WTC11 (cell line): ENCODE results near the gene NAALADL2. TPM values are rescaled to one million over a fixed set of nuclear protein-coding genes. Genes with fewer than 3 reads are reported as not detected.

Experiments used
- ATAC-seq: fragments of 200-7000 bp; cut with Tn5 transposase; 2 replicates; pipeline ENCODE4 v1.10.0; 2021; ENCODE audit warnings: mild to moderate bottlenecking, moderate library complexity
- CTCF ChIA-PET: fragments of 300-600 bp; sonication (Branson Sonifier 250); formaldehyde crosslinking; loops from one replicate; lab custom pipeline; 2021; ENCODE audit warnings: antibody characterized with exemption; lab: Charles Lee
- POLR2A ChIA-PET: fragments of 350-600 bp; sonication (Branson Sonifier 250); formaldehyde crosslinking; loops from one replicate; lab custom pipeline; 2021; ENCODE audit warnings: antibody characterized with exemption; lab: Charles Lee
- DNase-seq: peaks from one replicate; pipeline ENCODE4 v3.0.0; 2021; ENCODE audit warnings: low spot score
- H3K27ac Mint-ChIP-seq: 2 replicates; pipeline ENCODE4 v1.8.0; 2021; ENCODE audit warnings: mixed read lengths
- H3K27me3 Mint-ChIP-seq: 2 replicates; pipeline ENCODE4 v1.8.0; 2021; ENCODE audit warnings: low read depth, mild to moderate bottlenecking, moderate library complexity, mixed read lengths
- H3K36me3 Mint-ChIP-seq: 2 replicates; pipeline ENCODE4 v1.8.0; 2021; ENCODE audit warnings: mixed read lengths
- H3K4me1 Mint-ChIP-seq: 2 replicates; pipeline ENCODE4 v1.8.0; 2022; ENCODE audit warnings: mixed read lengths
- H3K4me3 Mint-ChIP-seq: 2 replicates; pipeline ENCODE4 v1.8.0; 2021; ENCODE audit warnings: mild to moderate bottlenecking, moderate library complexity, mixed read lengths
- H3K9me3 Mint-ChIP-seq: 2 replicates; pipeline ENCODE4 v1.8.0; 2021; ENCODE audit warnings: mixed read lengths
- E2F1 ChIP-seq: sonication (generic); formaldehyde crosslinking; IDR thresholded peaks from 2 replicates; pipeline ENCODE4 v1.8.0; 2022; ENCODE audit warnings: mild to moderate bottlenecking, missing genetic modification reagents
- IRF1 ChIP-seq: sonication (generic); formaldehyde crosslinking; IDR thresholded peaks from 2 replicates; pipeline ENCODE4 v1.8.0; 2023; ENCODE audit warnings: missing genetic modification reagents
- JAZF1 ChIP-seq: fragments of 250-450 bp; sonication (Bioruptor Pico); IDR thresholded peaks from 2 replicates; pipeline ENCODE4 v1.9.0; 2021; ENCODE audit warnings: moderate library complexity, mild to moderate bottlenecking, inconsistent platforms
- NFATC4 ChIP-seq: fragments of 250-450 bp; sonication (Bioruptor Pico); IDR thresholded peaks from 2 replicates; pipeline ENCODE4 v1.9.0; 2021; ENCODE audit warnings: mild to moderate bottlenecking
- TP53 ChIP-seq: sonication (generic); formaldehyde crosslinking; IDR thresholded peaks from 2 replicates; pipeline ENCODE4 v1.8.1; 2023; ENCODE audit warnings: mild to moderate bottlenecking, missing genetic modification reagents
- ZBTB21 ChIP-seq: sonication (generic); formaldehyde crosslinking; IDR thresholded peaks from 2 replicates; pipeline ENCODE4 v1.8.1; 2023; ENCODE audit warnings: mild to moderate bottlenecking, missing genetic modification reagents, borderline replicate concordance
- ZNF219 ChIP-seq: sonication (generic); formaldehyde crosslinking; IDR thresholded peaks from 2 replicates; pipeline ENCODE4 v1.8.0; 2023; ENCODE audit warnings: missing genetic modification reagents, mild to moderate bottlenecking, borderline replicate concordance
- ZNF232 ChIP-seq: sonication (generic); formaldehyde crosslinking; IDR thresholded peaks from 2 replicates; pipeline ENCODE4 v1.8.0; 2022; ENCODE audit warnings: mild to moderate bottlenecking, missing genetic modification reagents
- ZNF263 ChIP-seq: sonication (generic); formaldehyde crosslinking; IDR thresholded peaks from 2 replicates; pipeline ENCODE4 v1.8.1; 2022; ENCODE audit warnings: low read depth, mild to moderate bottlenecking, moderate library complexity, missing genetic modification reagents
- ZNF317 ChIP-seq: sonication (generic); formaldehyde crosslinking; IDR thresholded peaks from 2 replicates; pipeline ENCODE4 v1.8.1; 2023; ENCODE audit warnings: low read depth, mild to moderate bottlenecking, moderate library complexity, missing genetic modification reagents, borderline replicate concordance
- ZNF532 ChIP-seq: fragments of 250-450 bp; sonication (Bioruptor Pico); IDR thresholded peaks from 2 replicates; pipeline ENCODE4 v1.9.0; 2021; ENCODE audit warnings: mild to moderate bottlenecking, borderline replicate concordance
- ZSCAN18 ChIP-seq: fragments of 250-450 bp; sonication (Bioruptor Pico); IDR thresholded peaks from 2 replicates; pipeline ENCODE4 v2.1.2; 2022; ENCODE audit warnings: mild to moderate bottlenecking, moderate library complexity
- total RNA-seq: library from RNA; stranded (reverse); gene quantifications from 3 replicates; pipeline ENCODE4 v1.2.3, GENCODE V29; 2021
- TF ChIP-seq, protein P1 (sequence below): fragments of 250-450 bp; sonication (Bioruptor Pico); IDR thresholded peaks from 2 replicates; pipeline ENCODE4 v1.8.0; 2021; ENCODE audit warnings: mild to moderate bottlenecking
- TF ChIP-seq, protein P2 (sequence below): fragments of 250-450 bp; sonication (Bioruptor Pico); IDR thresholded peaks from 2 replicates; pipeline ENCODE4 v1.9.0; 2021; ENCODE audit warnings: mild to moderate bottlenecking
- TF ChIP-seq, protein P3 (sequence below): sonication (generic); formaldehyde crosslinking; IDR thresholded peaks from 2 replicates; pipeline ENCODE4 v1.8.0; 2022; ENCODE audit warnings: mild to moderate bottlenecking, missing genetic modification reagents
- TF ChIP-seq, protein P4 (sequence below): fragments of 250-450 bp; sonication (Bioruptor Pico); IDR thresholded peaks from 2 replicates; pipeline ENCODE4 v1.9.0; 2021; ENCODE audit warnings: mild to moderate bottlenecking

Gene NAALADL2
- total RNA-seq, 1 experiment from 2014 or later, result 1.2 TPM

- H3K4me1 Mint-ChIP-seq, result no peaks in the 10 kb centered on the region
- TF ChIP-seq TP53, result no peak
- TF ChIP-seq, protein P1, sequence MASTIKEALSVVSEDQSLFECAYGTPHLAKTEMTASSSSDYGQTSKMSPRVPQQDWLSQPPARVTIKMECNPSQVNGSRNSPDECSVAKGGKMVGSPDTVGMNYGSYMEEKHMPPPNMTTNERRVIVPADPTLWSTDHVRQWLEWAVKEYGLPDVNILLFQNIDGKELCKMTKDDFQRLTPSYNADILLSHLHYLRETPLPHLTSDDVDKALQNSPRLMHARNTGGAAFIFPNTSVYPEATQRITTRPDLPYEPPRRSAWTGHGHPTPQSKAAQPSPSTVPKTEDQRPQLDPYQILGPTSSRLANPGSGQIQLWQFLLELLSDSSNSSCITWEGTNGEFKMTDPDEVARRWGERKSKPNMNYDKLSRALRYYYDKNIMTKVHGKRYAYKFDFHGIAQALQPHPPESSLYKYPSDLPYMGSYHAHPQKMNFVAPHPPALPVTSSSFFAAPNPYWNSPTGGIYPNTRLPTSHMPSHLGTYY (CRISPR knock-in tag), result no peak
- no peak for DNase-seq
Observed at GRCh38 chr3:175430983-175431773, 572.0 kb downstream of the NAALADL2 start.

GRCh38 chr3:175432376-175433025 is 573.4 kb downstream of the NAALADL2 start:
- H3K27ac Mint-ChIP-seq, result no peak overlapping the region
- ATAC-seq (no peak), DNase-seq (no peak)
- no peaks in the 10 kb centered on the region for H3K4me1 Mint-ChIP-seq
- no peaks in the 10 kb centered on the region for H3K36me3 Mint-ChIP-seq
- CTCF ChIA-PET, result interaction anchor here (1.1 kb wide), 1 partner anchor 10 kb away, joined by 3 read pairs; no protein-coding TSS in a partner anchor
- H3K4me3 Mint-ChIP-seq, result no peak overlapping the region
- no peaks in the 10 kb centered on the region for H3K27me3 Mint-ChIP-seq
- H3K9me3 Mint-ChIP-seq, result no peaks in the 10 kb centered on the region
- POLR2A ChIA-PET, result no interaction called here
- no peak for TF ChIP-seq ZNF232 (CRISPR knock-in tag)
- TF ChIP-seq ZNF263 (CRISPR knock-in tag), result no peak
- TF ChIP-seq IRF1 (CRISPR knock-in tag), result no peak
- TF ChIP-seq, protein P2, sequence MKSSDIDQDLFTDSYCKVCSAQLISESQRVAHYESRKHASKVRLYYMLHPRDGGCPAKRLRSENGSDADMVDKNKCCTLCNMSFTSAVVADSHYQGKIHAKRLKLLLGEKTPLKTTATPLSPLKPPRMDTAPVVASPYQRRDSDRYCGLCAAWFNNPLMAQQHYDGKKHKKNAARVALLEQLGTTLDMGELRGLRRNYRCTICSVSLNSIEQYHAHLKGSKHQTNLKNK, result no peak
- TF ChIP-seq E2F1 (CRISPR knock-in tag), result no peak
- no peak for TF ChIP-seq ZBTB21
- no peak for TF ChIP-seq JAZF1 (CRISPR knock-in tag)
- no peak for TF ChIP-seq ZNF532 (CRISPR knock-in tag)
- TF ChIP-seq ZSCAN18, result no peak
- TF ChIP-seq, protein P3, sequence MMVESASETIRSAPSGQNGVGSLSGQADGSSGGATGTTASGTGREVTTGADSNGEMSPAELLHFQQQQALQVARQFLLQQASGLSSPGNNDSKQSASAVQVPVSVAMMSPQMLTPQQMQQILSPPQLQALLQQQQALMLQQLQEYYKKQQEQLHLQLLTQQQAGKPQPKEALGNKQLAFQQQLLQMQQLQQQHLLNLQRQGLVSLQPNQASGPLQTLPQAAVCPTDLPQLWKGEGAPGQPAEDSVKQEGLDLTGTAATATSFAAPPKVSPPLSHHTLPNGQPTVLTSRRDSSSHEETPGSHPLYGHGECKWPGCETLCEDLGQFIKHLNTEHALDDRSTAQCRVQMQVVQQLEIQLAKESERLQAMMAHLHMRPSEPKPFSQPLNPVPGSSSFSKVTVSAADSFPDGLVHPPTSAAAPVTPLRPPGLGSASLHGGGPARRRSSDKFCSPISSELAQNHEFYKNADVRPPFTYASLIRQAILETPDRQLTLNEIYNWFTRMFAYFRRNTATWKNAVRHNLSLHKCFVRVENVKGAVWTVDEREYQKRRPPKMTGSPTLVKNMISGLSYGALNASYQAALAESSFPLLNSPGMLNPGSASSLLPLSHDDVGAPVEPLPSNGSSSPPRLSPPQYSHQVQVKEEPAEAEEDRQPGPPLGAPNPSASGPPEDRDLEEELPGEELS (CRISPR knock-in tag), result no peak
- no peak for TF ChIP-seq TP53
- TF ChIP-seq, protein P4, sequence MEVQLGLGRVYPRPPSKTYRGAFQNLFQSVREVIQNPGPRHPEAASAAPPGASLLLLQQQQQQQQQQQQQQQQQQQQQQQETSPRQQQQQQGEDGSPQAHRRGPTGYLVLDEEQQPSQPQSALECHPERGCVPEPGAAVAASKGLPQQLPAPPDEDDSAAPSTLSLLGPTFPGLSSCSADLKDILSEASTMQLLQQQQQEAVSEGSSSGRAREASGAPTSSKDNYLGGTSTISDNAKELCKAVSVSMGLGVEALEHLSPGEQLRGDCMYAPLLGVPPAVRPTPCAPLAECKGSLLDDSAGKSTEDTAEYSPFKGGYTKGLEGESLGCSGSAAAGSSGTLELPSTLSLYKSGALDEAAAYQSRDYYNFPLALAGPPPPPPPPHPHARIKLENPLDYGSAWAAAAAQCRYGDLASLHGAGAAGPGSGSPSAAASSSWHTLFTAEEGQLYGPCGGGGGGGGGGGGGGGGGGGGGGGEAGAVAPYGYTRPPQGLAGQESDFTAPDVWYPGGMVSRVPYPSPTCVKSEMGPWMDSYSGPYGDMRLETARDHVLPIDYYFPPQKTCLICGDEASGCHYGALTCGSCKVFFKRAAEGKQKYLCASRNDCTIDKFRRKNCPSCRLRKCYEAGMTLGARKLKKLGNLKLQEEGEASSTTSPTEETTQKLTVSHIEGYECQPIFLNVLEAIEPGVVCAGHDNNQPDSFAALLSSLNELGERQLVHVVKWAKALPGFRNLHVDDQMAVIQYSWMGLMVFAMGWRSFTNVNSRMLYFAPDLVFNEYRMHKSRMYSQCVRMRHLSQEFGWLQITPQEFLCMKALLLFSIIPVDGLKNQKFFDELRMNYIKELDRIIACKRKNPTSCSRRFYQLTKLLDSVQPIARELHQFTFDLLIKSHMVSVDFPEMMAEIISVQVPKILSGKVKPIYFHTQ, result no peak
- TF ChIP-seq ZNF317 (CRISPR knock-in tag), result no peak
- no peak for TF ChIP-seq ZNF219 (CRISPR knock-in tag)
- no peak for TF ChIP-seq NFATC4 (CRISPR knock-in tag)

More at GRCh38 chr3:175430983-175431773, 572.0 kb downstream of the NAALADL2 start:
- Mint-ChIP-seq H3K9me3 (no peaks in the 10 kb centered on the region), H3K27ac (no peak overlapping the region), H3K27me3 (no peaks in the 10 kb centered on the region), H3K4me3 (no peak overlapping the region), H3K36me3 (no peaks in the 10 kb centered on the region)
- ChIA-PET CTCF (no interaction called here), POLR2A (no interaction called here)
- ATAC-seq, result no peak
